Activated T-cell treated with anti-CD3 and anti-CD28 coated beads for 48 hours (primary cell): ENCODE data around the gene ZNF619.

ENCODE experiments used
- DNase-seq: peaks from one replicate; pipeline ENCODE4 v3.0.0-alpha.2; 2020; ENCODE audit warnings: low read depth

ZNF619 gene

DNA sequence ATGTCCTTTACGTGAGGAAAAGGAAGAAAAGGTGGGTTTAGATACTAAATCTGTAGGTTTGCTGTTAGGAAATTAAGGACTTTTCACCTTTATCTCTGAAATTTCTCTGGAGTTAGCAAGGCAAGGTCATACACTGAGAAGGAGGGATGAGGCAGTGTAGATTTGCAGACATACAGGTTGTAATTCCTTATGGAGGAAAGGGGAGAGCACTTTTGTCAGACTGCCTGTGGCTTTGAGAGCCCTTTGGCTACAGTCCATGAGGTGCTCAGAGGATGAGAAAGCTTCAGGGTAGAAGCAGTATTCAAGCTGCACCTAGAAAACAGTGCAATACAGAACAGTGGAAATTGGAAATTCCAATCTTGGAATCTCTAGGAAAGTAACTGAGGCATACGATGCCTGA lies 11.5 kb upstream of the ZNF619 start:
- DNase-seq: no peak

- no peak for DNase-seq
Measured at GRCh38 chr3:40468018-40468417, 8.9 kb upstream of the ZNF619 start.

DNA sequence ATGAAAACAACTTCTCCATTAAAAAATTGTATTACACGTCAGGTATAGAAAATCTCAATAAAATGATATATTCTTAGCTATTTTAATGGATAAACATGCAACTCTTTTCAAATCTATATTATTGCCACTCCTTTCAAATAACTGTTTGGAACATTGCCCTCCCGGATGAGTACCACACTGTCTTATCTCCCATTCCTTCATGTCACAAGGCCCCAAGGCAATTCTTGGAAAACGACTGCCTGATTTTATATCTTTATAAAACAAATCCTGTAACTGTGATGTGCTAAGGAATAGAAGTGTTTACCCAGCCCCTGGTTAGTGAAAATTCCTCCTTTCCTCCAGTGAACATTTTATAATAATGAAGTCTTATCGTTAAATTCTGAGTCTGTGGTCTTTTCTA lies 6.2 kb upstream of the ZNF619 start:
- DNase-seq: no peak

DNA sequence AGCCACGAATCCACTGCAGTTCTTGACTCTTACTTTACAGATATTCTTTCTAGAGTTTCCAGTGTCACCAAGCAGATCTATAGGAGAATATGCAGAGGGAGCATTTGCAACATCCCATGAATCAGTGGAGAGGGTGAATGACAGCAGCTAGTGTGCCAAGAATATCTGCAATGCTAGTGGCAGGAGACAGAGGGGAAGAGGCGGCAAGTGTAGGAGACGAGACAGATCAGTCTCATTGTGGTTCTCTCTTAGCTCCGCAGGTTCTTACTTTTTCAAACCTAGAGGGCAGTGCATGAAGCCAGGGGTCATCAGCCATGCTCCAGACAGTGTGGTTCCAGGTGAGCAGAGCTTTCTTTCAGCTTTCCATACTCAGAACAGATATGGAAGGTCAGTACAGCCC lies 744 bp downstream of the ZNF619 start:
- DNase-seq: no peak

- no peak for DNase-seq
Measured at GRCh38 chr3:40487172-40487571, 10.2 kb downstream of the ZNF619 start.

DNA sequence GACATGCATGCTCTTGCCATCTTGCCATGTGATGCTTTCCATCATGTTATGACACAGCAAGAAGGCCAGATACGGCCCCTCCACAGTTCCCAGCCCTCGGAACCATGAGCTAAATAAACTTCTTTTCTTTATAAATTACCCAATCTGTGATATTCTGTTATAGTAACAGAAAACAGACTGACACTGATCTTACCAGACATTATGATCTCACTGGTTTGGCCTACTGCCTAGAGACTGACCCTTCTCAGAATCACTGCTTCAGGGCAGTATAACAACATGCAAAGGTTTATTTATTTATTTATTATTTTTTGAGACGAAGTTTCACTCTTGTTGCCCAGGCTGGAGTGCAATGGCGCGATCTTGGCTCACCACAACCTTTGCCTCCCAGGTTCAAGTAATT lies 14.0 kb downstream of the ZNF619 start:
- no peak for DNase-seq

GRCh38 chr3:40494698-40495097 lies 17.8 kb downstream of the ZNF619 start:
- DNase-seq: no peak

- DNase-seq: no peak
Measured at GRCh38 chr3:40497288-40497687, 20.4 kb downstream of the ZNF619 start.

GRCh38 chr3:40499952-40500351 lies 23.0 kb downstream of the ZNF619 start:
- no peak for DNase-seq

DNA sequence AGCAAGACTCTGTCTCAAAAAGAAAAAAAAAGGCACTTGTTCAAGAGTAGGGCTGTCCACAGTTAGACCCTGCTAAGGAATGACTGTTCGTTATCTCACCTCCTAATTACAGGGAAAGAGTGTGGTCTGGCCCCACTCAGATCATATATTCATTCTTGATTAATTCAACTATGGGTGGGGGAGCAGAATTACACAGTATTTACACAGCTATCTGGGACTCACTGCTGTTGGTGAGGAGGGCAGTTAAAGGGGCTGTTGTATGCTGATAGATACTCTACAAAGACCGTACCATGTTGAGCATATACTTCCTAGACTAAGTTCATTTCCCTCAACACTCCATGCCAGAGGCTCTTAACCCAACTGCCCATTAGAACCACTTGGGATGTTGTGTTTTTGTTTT lies 25.1 kb downstream of the ZNF619 start:
- DNase-seq: no peak

DNA sequence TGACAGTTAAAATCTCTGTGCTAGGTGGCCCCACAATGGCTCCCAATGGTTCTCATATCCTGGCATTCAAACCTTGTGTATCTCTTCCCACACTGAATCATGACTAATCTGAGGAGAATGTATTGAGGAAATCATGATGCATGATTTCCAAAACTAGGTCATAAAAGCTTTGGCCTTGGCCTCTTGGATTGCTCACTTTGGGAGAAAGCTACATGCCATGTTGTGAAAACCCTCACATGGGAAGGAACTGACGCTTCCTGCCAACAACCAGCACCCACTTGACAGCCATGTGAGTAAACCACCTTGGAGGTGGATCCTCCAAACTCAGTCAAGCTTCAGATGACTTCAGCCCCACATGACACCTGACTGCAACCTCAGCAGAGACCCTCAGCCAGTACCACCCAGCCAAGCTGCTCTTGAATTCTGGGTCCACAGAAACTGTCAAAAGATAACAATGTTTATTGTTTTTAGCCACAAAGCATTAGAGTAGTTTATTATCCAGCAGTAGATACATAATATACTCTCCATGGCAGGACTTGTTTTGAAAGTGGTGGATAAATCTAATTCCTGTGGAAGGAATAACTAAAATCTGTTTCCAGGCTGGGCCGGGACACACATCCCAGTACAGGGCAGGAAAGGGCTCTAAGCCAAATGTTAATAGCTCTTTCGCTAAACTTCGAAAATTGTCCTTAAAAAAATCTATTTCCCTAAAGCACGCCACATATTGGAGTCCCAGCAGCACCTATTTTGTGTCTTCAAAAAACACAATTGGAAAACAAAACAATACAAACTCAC lies 27.9 kb downstream of the ZNF619 start:
- no peak for DNase-seq

DNA sequence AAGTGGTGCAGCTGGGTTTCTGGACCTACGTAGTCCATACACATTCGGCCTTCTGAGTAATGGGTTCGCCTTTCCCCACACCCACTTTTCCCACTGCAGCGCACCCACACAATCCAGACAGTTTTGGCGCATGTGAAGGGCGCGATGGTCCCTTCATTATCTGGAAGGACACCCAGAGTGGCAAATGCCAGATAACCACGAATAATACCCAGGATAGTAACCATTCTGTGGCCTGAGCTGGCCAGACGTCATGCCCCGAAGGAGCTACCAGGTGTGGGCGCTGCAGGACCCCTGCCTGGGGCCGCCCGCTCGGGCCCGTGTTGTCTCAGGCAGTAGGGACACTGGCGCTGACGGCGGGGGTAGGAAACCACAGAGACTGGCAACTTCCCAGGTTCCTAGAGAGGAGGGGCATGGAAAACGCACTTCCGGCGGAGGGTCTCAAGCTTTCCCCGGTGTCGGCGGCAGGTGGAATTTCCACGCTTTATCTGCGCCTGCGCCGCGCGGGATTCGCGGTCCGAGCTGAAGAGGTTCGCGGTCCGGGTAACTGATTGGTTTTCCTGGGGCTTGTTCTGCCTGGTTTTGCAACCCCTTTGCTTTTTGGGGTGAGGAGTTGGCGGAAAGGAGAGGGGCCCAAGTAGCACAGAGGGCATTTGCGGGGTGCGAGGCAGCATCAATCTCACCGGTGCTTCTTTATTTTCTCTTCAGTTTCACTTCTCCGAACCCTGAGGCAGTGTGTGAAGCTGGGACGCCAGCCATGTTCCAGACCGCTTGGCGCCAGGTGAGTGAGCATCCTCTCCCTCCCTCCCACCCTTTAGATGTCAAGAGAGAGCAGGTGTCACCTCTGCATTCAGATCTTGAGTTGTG lies 28.9 kb downstream of the ZNF619 start, which contains the start of gene ZNF620:
Gene ZNF620 (plus strand): TSS at position 441 of the 864 bp plus-strand sequence. CDS start 314 bp downstream, at position 755.
- peak; percentile 36 for DNase-seq

DNA sequence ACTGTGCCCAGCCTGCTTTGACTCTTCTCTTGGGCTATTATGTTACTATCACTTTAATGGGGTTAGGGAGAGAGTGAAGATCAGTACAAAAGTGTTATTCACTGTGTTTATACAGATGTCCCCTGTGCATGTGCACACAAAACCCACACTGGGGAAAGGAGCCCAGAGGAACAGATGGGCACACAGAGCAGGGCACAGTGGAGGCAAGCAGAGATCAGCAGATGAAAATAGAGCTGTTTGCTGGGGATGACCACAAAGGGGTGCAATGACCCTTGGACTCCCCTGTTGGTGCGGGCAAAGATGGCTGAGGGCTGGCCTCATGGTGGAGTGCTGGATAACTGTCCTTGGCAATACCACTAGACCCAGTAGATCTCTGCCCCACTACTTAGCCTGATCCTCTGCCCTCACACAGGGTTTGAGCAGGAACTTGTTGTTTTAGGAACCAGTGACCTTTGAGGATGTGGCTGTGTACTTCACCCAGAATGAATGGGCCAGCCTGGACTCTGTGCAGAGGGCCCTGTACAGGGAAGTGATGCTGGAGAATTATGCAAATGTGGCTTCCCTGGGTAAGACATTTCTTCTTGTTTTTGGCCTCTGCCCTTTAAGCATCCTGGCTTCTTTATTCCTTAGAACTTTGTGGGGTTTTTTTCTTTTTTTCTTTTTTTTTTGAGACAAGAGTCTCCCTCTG lies 34.3 kb downstream of the ZNF619 start:
- DNase-seq: no peak

- no peak for DNase-seq
Measured at GRCh38 chr3:40516201-40516600, 39.3 kb downstream of the ZNF619 start.

DNA sequence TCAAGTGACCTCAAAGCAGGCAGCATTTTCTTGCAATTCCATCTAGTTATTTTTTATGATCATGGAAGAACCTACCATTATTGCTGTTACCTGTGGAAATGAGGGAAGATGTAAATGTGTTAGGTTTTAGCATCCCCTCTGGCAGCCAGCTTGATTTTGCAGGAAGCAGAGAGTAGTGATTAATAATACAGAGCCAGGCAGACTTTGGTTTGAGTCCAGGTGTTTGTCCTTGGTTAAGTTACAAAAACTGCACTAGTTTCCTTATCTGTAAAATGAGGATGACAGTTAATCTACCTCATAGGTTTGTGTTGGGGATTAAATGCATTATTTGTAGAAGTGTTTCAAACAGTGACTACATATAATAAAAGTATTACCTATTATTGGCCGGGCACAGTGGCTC lies 41.1 kb downstream of the ZNF619 start:
- DNase-seq: no peak

DNA sequence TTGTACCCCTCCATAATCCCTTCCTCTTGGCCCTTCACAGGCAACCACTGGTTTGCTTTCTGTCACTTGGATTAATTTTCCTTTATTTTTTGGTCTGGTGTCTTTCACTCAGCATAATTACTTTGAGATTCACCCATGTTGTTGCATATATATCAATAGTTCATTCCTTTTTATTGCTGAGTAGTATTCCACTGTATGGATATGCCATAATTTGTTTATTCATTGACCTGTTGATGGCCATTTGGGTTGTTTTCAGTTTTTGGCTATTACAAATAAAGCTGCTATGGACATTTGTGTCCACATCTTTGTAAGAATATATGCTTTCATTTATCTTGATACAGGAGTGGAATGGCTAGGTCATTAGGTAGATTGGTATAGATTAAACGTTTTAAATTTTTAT lies 41.9 kb downstream of the ZNF619 start:
- DNase-seq: no peak

GRCh38 chr3:40521254-40521653 lies 44.3 kb downstream of the ZNF619 start:
- DNase-seq: no peak

DNA sequence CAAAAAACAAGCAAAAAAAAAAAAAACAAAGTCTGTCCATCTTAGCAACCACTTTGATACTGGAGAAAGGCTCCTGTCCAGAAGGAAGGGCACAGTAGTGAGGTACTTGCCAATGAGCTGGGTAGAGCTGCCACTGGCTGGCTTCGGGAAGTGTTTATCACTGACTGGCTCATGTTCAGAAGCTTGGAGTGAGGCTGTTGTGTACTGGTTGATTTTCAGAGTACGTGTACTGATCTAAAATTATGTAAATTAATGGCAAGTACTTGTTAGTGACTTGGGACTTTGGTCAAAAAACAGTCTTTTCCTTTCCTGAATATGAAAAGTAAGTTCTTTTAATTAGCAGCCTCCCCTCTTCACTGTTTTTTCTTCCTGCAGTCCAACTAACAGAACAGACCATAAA lies 46.9 kb downstream of the ZNF619 start:
- no peak for DNase-seq

- no peak for DNase-seq
Measured at GRCh38 chr3:40524222-40524567, 47.3 kb downstream of the ZNF619 start.

- DNase-seq: peak; percentile 84
Measured at GRCh38 chr3:40524568-40525285, 47.8 kb downstream of the ZNF619 start, which contains the start of gene ZNF621. Gene ZNF621 (plus strand): TSS chr3:40524960. CDS start chr3:40525841, 881 bp downstream.

GRCh38 chr3:40528426-40528825 lies 51.5 kb downstream of the ZNF619 start:
- no peak for DNase-seq

DNA sequence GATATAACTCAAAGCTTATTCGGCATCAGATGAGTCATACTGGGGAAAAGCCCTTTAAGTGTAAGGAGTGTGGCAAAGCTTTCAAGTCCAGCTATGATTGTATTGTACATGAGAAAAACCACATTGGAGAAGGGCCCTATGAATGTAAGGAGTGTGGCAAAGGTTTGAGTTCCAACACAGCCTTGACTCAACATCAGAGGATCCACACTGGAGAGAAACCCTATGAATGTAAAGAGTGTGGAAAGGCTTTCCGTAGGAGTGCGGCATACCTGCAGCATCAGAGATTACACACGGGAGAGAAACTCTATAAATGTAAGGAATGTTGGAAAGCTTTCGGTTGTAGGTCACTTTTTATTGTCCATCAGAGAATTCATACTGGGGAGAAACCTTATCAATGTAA lies 55.3 kb downstream of the ZNF619 start:
- DNase-seq: no peak
